GM23338 (cell line): ENCODE results near the gene CHMP5. TPM values are rescaled to one million over a fixed set of nuclear protein-coding genes. Genes with fewer than 3 reads are reported as not detected.

ENCODE experiments used
- ATAC-seq: fragments of 200-7000 bp; cut with Tn5 transposase; 3 replicates; pipeline ENCODE4 v1.9.1; 2020
- DNase-seq: peaks from one replicate; pipeline ENCODE4 v3.0.0-alpha.2; 2015; ENCODE audit warnings: low spot score
- H2AFZ ChIP-seq: fragments of 200-600 bp; sonication (generic); 2 replicates; pipeline ENCODE4 v1.8.0; 2016; ENCODE audit warnings: antibody characterized with exemption, mild to moderate bottlenecking, moderate library complexity
- H3F3A ChIP-seq: fragments of 200-600 bp; sonication (generic); replicated peaks from 2 replicates; pipeline ENCODE4 v1.8.0; 2017; ENCODE audit warnings: antibody characterized with exemption, mixed run types, low read depth
- H3K27ac ChIP-seq: fragments of 200-600 bp; sonication (generic); 2 replicates; pipeline ENCODE4 v1.6.1; 2016; ENCODE audit warnings: low read depth
- H3K27me3 ChIP-seq: fragments of 200-600 bp; sonication (generic); 2 replicates; pipeline ENCODE4 v1.8.0; 2016; ENCODE audit warnings: mild to moderate bottlenecking, mixed run types, moderate library complexity; ENCODE audit not compliant: insufficient read depth
- H3K36me3 ChIP-seq: fragments of 200-600 bp; sonication (generic); 2 replicates; pipeline ENCODE4 v1.8.0; 2016; ENCODE audit warnings: mild to moderate bottlenecking; ENCODE audit not compliant: insufficient read depth
- H3K4me1 ChIP-seq: fragments of 200-600 bp; sonication (generic); 2 replicates; pipeline ENCODE4 v1.8.0; 2016; ENCODE audit warnings: mild to moderate bottlenecking, moderate library complexity; ENCODE audit not compliant: insufficient read depth
- H3K4me2 ChIP-seq: fragments of 200-600 bp; sonication (generic); 2 replicates; pipeline ENCODE4 v1.7.1; 2017; ENCODE audit warnings: mixed run types
- H3K4me3 ChIP-seq: fragments of 200-600 bp; sonication (generic); 2 replicates; pipeline ENCODE4 v1.6.1; 2016; ENCODE audit warnings: mixed run types
- H3K79me2 ChIP-seq: fragments of 200-600 bp; sonication (generic); replicated peaks from 2 replicates; pipeline ENCODE4 v1.8.0; 2017; ENCODE audit warnings: mild to moderate bottlenecking; ENCODE audit not compliant: insufficient read depth
- H3K9me2 ChIP-seq: fragments of 200-600 bp; sonication (generic); 2 replicates; pipeline ENCODE4 v1.8.0; 2017; ENCODE audit not compliant: insufficient read depth
- H4K20me1 ChIP-seq: fragments of 200-600 bp; sonication (generic); replicated peaks from 2 replicates; pipeline ENCODE4 v1.8.0; 2017; ENCODE audit warnings: mild to moderate bottlenecking; ENCODE audit not compliant: insufficient read depth
- H3K27ac Mint-ChIP-seq: 2 replicates; pipeline ENCODE4 v1.8.0; 2020; ENCODE audit warnings: inconsistent platforms, mild to moderate bottlenecking, moderate library complexity, mixed read lengths
- H3K27me3 Mint-ChIP-seq: 3 replicates; pipeline ENCODE4 v1.8.0; 2022; ENCODE audit warnings: low read depth, mild to moderate bottlenecking, moderate library complexity, mixed read lengths, inconsistent platforms; ENCODE audit not compliant: insufficient read depth, poor library complexity
- H3K36me3 Mint-ChIP-seq: 3 replicates; pipeline ENCODE4 v1.8.0; 2021; ENCODE audit warnings: low read depth, mild to moderate bottlenecking, inconsistent platforms, moderate library complexity, mixed read lengths
- H3K4me1 Mint-ChIP-seq: 3 replicates; pipeline ENCODE4 v1.8.0; 2020; ENCODE audit warnings: mild to moderate bottlenecking, inconsistent platforms, mixed read lengths
- H3K4me3 Mint-ChIP-seq: 3 replicates; pipeline ENCODE4 v1.8.0; 2021; ENCODE audit warnings: moderate library complexity, mild to moderate bottlenecking, inconsistent platforms, mixed read lengths
- H3K9me3 Mint-ChIP-seq: 3 replicates; pipeline ENCODE4 v1.8.0; 2020; ENCODE audit warnings: moderate library complexity, mild to moderate bottlenecking, inconsistent platforms, mixed read lengths
- CREB1 ChIP-seq: fragments of 250-450 bp; sonication (Bioruptor Pico); IDR thresholded peaks from 2 replicates; pipeline ENCODE4 v1.5.0; 2020; ENCODE audit warnings: low read depth, mild to moderate bottlenecking, moderate library complexity
- JUNB ChIP-seq: IDR thresholded peaks from one replicate; pipeline ENCODE4 v1.6.1; 2016; ENCODE audit warnings: antibody characterized with exemption; ENCODE audit not compliant: unreplicated experiment
- NANOG ChIP-seq: IDR thresholded peaks from 2 replicates; pipeline ENCODE4 v1.6.1; 2016; ENCODE audit warnings: antibody characterized with exemption, borderline replicate concordance
- POLR2AphosphoS5 ChIP-seq: IDR thresholded peaks from 2 replicates; pipeline ENCODE4 v1.6.1; 2016; ENCODE audit warnings: antibody characterized with exemption, low read depth
- STAT1 ChIP-seq: IDR thresholded peaks from one replicate; pipeline ENCODE4 v1.6.1; 2016; ENCODE audit warnings: antibody characterized with exemption; ENCODE audit not compliant: unreplicated experiment
- ZNF114 ChIP-seq: fragments of 250-450 bp; sonication (Bioruptor Pico); IDR thresholded peaks from 2 replicates; pipeline ENCODE4 v1.5.0; 2020; ENCODE audit warnings: mild to moderate bottlenecking, moderate library complexity
- ZNF331 ChIP-seq: fragments of 250-450 bp; sonication (Bioruptor Pico); IDR thresholded peaks from 2 replicates; pipeline ENCODE4 v1.5.0; 2020; ENCODE audit warnings: low read depth, mild to moderate bottlenecking, moderate library complexity
- polyA plus RNA-seq: library from polyadenylated mRNA; unstranded; fragments of >200 nt; fragmentation: Nextera tagmentation; extraction: Ambion mirVana; gene quantifications from 2 replicates; pipeline ENCODE4 v1.2.1, GENCODE V29; 2016
- total RNA-seq: library from RNA; depleted of rRNA; stranded (reverse); fragments of >200 nt; shearing (Covaris generic); gene quantifications from 2 replicates; pipeline ENCODE4 v1.2.3, GENCODE V29; 2014
- TF ChIP-seq, protein P1 (sequence below): IDR thresholded peaks from 2 replicates; pipeline ENCODE4 v1.6.1; 2016; ENCODE audit warnings: antibody characterized with exemption
- TF ChIP-seq, protein P2 (sequence below), 2 experiments: fragments of 200-600 bp in 1 of 2; sonication (generic) in 1 of 2; conservative IDR thresholded peaks; 2 replicates each; pipeline versions ENCODE4 v1.5.1 to v1.6.1; 2016 to 2017; ENCODE audit warnings: antibody characterized with exemption in 2 of 2, low read depth in 2 of 2, mild to moderate bottlenecking in 2 of 2, moderate library complexity in 1 of 2
- TF ChIP-seq, protein P3 (sequence below): IDR thresholded peaks from one replicate; pipeline ENCODE4 v1.6.1; 2018; ENCODE audit warnings: antibody characterized with exemption; ENCODE audit not compliant: unreplicated experiment

The CHMP5 gene
- total and polyA plus RNA-seq, 2 experiments from 2014 or later = 30.9 to 77.8 TPM

DNA sequence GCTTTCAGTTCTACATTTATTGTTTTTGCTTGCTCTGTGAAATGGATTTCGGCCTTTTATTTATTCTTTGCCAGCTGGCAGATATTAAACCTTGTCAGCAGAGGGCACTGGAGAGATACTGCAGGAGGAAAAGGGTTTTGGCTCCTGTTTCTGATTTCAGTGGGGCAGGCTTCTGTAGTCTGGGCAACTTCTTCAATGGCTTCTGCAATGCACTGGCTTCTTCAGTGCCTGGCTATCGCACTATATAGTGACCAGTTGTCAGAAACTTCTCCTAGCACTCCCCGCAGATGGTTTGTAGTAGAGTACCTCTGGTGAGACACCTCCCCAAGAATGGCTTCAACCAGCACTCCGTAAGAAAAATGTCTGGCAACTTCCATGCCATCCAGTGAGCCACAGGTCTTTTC, 22.2 kb downstream of the CHMP5 start:
- Histone ChIP-seq H3K4me1 (0 out of 2 replicates have a peak, but pooled peaks cover 5% of the 10 kb centered on the region), H4K20me1 (no peaks in the 10 kb centered on the region), H3K27me3 (no peaks in the 10 kb centered on the region), H3K27ac (peak overlapping the region; percentile 20; the same call in 1 of the 2 replicates), H3F3A (no peaks in the 10 kb centered on the region), H3K4me3 (no peak overlapping the region), H3K9me2 (no peaks in the 10 kb centered on the region), H3K79me2 (peaks cover 14% of the 10 kb centered on the region), H3K36me3 (no peaks in the 10 kb centered on the region), H3K4me2 (no peak overlapping the region), H2AFZ (no peak overlapping the region)
- peak; percentile 6 for ATAC-seq
- Mint-ChIP-seq H3K9me3 (no peaks in the 10 kb centered on the region; the same call in 2 of the 3 replicates), H3K4me1 (peaks cover 12% of the 10 kb centered on the region), H3K27me3 (peaks cover 7% of the 10 kb centered on the region), H3K4me3 (no peak overlapping the region), H3K27ac (peak overlapping the region; percentile 91), H3K36me3 (peaks cover 4% of the 10 kb centered on the region; the same call in 1 of the 3 replicates)
- TF ChIP-seq, protein P1, sequence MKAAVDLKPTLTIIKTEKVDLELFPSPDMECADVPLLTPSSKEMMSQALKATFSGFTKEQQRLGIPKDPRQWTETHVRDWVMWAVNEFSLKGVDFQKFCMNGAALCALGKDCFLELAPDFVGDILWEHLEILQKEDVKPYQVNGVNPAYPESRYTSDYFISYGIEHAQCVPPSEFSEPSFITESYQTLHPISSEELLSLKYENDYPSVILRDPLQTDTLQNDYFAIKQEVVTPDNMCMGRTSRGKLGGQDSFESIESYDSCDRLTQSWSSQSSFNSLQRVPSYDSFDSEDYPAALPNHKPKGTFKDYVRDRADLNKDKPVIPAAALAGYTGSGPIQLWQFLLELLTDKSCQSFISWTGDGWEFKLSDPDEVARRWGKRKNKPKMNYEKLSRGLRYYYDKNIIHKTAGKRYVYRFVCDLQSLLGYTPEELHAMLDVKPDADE = no peak
- TF ChIP-seq, protein P2, sequence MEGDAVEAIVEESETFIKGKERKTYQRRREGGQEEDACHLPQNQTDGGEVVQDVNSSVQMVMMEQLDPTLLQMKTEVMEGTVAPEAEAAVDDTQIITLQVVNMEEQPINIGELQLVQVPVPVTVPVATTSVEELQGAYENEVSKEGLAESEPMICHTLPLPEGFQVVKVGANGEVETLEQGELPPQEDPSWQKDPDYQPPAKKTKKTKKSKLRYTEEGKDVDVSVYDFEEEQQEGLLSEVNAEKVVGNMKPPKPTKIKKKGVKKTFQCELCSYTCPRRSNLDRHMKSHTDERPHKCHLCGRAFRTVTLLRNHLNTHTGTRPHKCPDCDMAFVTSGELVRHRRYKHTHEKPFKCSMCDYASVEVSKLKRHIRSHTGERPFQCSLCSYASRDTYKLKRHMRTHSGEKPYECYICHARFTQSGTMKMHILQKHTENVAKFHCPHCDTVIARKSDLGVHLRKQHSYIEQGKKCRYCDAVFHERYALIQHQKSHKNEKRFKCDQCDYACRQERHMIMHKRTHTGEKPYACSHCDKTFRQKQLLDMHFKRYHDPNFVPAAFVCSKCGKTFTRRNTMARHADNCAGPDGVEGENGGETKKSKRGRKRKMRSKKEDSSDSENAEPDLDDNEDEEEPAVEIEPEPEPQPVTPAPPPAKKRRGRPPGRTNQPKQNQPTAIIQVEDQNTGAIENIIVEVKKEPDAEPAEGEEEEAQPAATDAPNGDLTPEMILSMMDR (conservative IDR thresholded peaks at IDR 0.05; ENCODE audit: low read depth in 2 of 2) = peak; percentile 69 to 71
- DNase-seq = peak; percentile 85

DNA sequence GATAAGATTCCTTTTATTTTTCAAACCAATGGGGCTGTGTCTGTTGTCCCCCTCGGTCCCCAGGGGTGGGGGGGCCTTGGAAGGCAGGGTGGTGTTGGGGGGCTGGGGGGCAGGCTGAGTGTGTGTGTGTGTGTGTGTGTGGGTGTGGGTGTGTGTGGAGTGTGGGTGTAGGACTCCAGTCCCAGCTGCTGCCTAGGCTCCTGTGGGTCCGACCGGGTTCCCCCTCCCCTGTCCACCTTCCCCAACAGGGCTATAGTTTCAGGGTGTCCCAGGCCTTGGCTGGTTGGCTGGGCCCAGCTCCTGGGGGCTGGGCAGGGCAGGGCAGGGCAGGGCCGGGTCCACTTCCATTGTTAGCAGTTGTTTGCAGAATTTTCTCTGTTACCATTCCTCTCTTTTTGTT, 23.4 kb downstream of the CHMP5 start:
- DNase-seq = no peak
- Mint-ChIP-seq H3K27me3 (peaks cover 7% of the 10 kb centered on the region), H3K27ac (peak overlapping the region; percentile 62; the same call in 1 of the 2 replicates)

More for the DNA sequence above, 23.4 kb downstream of the CHMP5 start:
- Mint-ChIP-seq H3K4me3 (0 out of 3 replicates have a peak overlapping the region, but pooled peaks have one; percentile 27), H3K4me1 (peaks cover 13% of the 10 kb centered on the region), H3K9me3 (no peaks in the 10 kb centered on the region; the same call in 2 of the 3 replicates), H3K36me3 (peaks cover 4% of the 10 kb centered on the region; the same call in 1 of the 3 replicates)
- Histone ChIP-seq H3K4me3 (no peak overlapping the region), H3K27ac (no peak overlapping the region), H2AFZ (no peak overlapping the region), H3K79me2 (peaks cover 26% of the 10 kb centered on the region), H3K4me2 (no peak overlapping the region), H3K27me3 (no peaks in the 10 kb centered on the region), H4K20me1 (no peaks in the 10 kb centered on the region; the same call in 1 of the 2 replicates), H3K36me3 (no peaks in the 10 kb centered on the region), H3K9me2 (no peaks in the 10 kb centered on the region), H3K4me1 (0 out of 2 replicates have a peak, but pooled peaks cover 5% of the 10 kb centered on the region), H3F3A (no peaks in the 10 kb centered on the region)
- TF ChIP-seq POLR2AphosphoS5 (no peak), JUNB (no peak), STAT1 (no peak), ZNF114 (CRISPR knock-in tag) (no peak), ZNF331 (CRISPR knock-in tag) (no peak), NANOG (no peak), CREB1 (CRISPR knock-in tag) (no peak)
- TF ChIP-seq, protein P3, sequence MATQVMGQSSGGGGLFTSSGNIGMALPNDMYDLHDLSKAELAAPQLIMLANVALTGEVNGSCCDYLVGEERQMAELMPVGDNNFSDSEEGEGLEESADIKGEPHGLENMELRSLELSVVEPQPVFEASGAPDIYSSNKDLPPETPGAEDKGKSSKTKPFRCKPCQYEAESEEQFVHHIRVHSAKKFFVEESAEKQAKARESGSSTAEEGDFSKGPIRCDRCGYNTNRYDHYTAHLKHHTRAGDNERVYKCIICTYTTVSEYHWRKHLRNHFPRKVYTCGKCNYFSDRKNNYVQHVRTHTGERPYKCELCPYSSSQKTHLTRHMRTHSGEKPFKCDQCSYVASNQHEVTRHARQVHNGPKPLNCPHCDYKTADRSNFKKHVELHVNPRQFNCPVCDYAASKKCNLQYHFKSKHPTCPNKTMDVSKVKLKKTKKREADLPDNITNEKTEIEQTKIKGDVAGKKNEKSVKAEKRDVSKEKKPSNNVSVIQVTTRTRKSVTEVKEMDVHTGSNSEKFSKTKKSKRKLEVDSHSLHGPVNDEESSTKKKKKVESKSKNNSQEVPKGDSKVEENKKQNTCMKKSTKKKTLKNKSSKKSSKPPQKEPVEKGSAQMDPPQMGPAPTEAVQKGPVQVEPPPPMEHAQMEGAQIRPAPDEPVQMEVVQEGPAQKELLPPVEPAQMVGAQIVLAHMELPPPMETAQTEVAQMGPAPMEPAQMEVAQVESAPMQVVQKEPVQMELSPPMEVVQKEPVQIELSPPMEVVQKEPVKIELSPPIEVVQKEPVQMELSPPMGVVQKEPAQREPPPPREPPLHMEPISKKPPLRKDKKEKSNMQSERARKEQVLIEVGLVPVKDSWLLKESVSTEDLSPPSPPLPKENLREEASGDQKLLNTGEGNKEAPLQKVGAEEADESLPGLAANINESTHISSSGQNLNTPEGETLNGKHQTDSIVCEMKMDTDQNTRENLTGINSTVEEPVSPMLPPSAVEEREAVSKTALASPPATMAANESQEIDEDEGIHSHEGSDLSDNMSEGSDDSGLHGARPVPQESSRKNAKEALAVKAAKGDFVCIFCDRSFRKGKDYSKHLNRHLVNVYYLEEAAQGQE = no peak
- no peak for ATAC-seq
